Stimulated activated CD4-positive, alpha-beta T cell treated with anti-CD3 and anti-CD28 coated beads, TNF-alpha, amount 100 ng/mL, for 1 hour (primary cell): Measurements from ENCODE around the gene EPHA10.
"Not testable (repeated sequence)": the region's sequence is repeated elsewhere in the genome, so short reads cannot be mapped to it uniquely, and the experiment has no call there.

ENCODE experiments used
- DNase-seq, 3 donors: peaks; one replicate each; pipeline ENCODE4 v3.0.0-alpha.2; 2020; ENCODE audit warnings: low read depth in 3 of 3, low spot score in 1 of 3

The EPHA10 gene

GRCh38 chr1:37717631-37718030, 47.3 kb downstream of the EPHA10 start:
- no peak for DNase-seq

- no peak for DNase-seq
These were observed 48.6 kb downstream of the EPHA10 start for GRCh38 chr1:37716321-37716720.

GRCh38 chr1:37714689-37715088, 50.2 kb downstream of the EPHA10 start:
- DNase-seq = no peak

GRCh38 chr1:37714226-37714625, 50.7 kb downstream of the EPHA10 start:
- no peak for DNase-seq

GRCh38 chr1:37708471-37708870, 56.4 kb downstream of the EPHA10 start:
- no peak for DNase-seq

- DNase-seq = no peak
These were observed 59.5 kb downstream of the EPHA10 start for GRCh38 chr1:37705399-37705798.

GRCh38 chr1:37704966-37705365, 60.0 kb downstream of the EPHA10 start:
- DNase-seq = no peak

GRCh38 chr1:37703061-37703460, 61.9 kb downstream of the EPHA10 start:
- no peak for DNase-seq

GRCh38 chr1:37701051-37701450, 63.9 kb downstream of the EPHA10 start:
- DNase-seq = no peak

- DNase-seq = no peak
These were observed 65.8 kb downstream of the EPHA10 start for GRCh38 chr1:37699147-37699546.

- DNase-seq = no peak
These were observed 67.2 kb downstream of the EPHA10 start for GRCh38 chr1:37697737-37698136.

GRCh38 chr1:37697090-37697489, 67.8 kb downstream of the EPHA10 start:
- DNase-seq = no peak

GRCh38 chr1:37692834-37693175, 72.1 kb downstream of the EPHA10 start:
- no peak for DNase-seq

GRCh38 chr1:37692078-37692833, 72.7 kb downstream of the EPHA10 start, which contains the start of gene CDCA8:
CDCA8 (plus strand) TSS chr1:37692516; CDS start chr1:37692691, 175 bp downstream.
- peak; percentile 95 to 96 (median 96) for DNase-seq

- DNase-seq = no peak
These were observed 73.3 kb downstream of the EPHA10 start for GRCh38 chr1:37691497-37692077.

GRCh38 chr1:37688926-37689325, 76.0 kb downstream of the EPHA10 start:
- DNase-seq = no peak

- not testable (repeated sequence) for DNase-seq
These were observed 77.2 kb downstream of the EPHA10 start for GRCh38 chr1:37687764-37688163.

- no peak for DNase-seq
These were observed 79.2 kb downstream of the EPHA10 start for GRCh38 chr1:37685722-37686121.

- DNase-seq = not testable (repeated sequence)
These were observed 80.7 kb downstream of the EPHA10 start for GRCh38 chr1:37684182-37684581.

- peak; percentile 41 to 62 (median 53) for DNase-seq
These were observed 82.5 kb downstream of the EPHA10 start for GRCh38 chr1:37682334-37682987.

GRCh38 chr1:37680933-37681332, 84.0 kb downstream of the EPHA10 start:
- no peak for DNase-seq

- no peak for DNase-seq
These were observed 87.1 kb downstream of the EPHA10 start for GRCh38 chr1:37677808-37678207.

GRCh38 chr1:37677143-37677439, 87.8 kb downstream of the EPHA10 start:
- DNase-seq = no peak
